ENCODE results near the gene SSX1. TPM values are rescaled to one million over a fixed set of nuclear protein-coding genes. Genes with fewer than 3 reads are reported as not detected.
"Not testable (repeated sequence)": the region's sequence is repeated elsewhere in the genome, so short reads cannot be mapped to it uniquely, and the experiment has no call there.

SSX1 gene, protein sequence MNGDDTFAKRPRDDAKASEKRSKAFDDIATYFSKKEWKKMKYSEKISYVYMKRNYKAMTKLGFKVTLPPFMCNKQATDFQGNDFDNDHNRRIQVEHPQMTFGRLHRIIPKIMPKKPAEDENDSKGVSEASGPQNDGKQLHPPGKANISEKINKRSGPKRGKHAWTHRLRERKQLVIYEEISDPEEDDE
- not detected in 2 replicates for total RNA-seq (2014; rRNA removed; shearing (Covaris generic))
- not detected in 2 replicates for total RNA-seq (2022)
- not detected for Bru-seq, nascent RNA
- percentile 9 among the genes with signal in this experiment for BruChase-seq, experiment 1, labeled RNA remaining after a 6-hour chase
- not detected for BruChase-seq, experiment 2, labeled RNA remaining after a 2-hour chase
- long read RNA-seq: 0 reads

DNA sequence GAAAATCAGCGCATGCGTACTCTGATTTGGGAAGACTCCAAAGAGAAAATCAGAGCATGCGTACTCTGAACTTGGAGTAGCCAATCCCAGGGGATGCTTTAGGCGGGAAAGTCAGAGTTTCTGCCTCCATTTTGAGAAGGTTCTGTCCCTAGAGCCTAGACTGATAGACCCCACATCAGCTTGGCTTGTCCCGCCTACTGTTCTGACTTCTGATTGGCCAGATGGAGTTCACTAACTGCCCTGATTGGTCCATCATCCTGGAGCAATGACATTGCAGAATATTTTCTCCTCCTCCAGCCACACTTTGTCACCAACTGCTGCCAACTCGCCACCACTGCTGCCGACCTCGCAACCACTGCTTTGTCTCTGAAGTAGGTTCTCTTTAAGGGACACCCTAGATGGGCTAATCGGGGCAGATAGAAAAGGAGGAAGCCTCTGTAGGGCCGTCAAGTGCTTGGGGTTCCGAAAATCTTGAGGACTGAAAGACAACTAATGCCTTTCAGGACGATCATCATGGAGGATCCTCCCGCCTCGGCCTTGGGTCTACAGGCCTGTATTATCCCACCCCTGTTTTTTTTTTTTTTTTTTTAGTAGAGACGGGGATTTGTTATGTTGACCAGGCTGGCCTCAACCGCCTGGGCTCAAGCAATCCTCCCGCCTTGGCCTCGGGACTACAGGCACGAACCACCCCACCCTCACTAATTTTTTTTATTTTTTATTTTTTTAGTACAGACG is at the start of gene SSX1:
SSX1 (plus strand) TSS at position 331 of the 735 bp plus-strand sequence. CDS start 1,850 bp downstream, outside the sequence.
- H3K4me1 ChIP-seq (ENCODE audit: insufficient read depth, low read length, poor library complexity, severe bottlenecking); H3K9me3 ChIP-seq (ENCODE audit: low read length); H3K79me2 ChIP-seq (ENCODE audit: insufficient read depth, low read depth, low read length); BruUV-seq (replicated peaks); DNase-seq (ENCODE audit: low spot score); H2AFZ ChIP-seq (ENCODE audit: low read length); CTCF ChIA-PET (ENCODE audit: unreplicated experiment); H3K9me2 ChIP-seq (ENCODE audit: insufficient read depth, low read length); H3K36me3 ChIP-seq (ENCODE audit: insufficient read depth, low read length); POLR2A ChIA-PET; H3K4me3 ChIP-seq (ENCODE audit: low read depth, low read length, poor library complexity, severe bottlenecking); H4K20me1 ChIP-seq (ENCODE audit: insufficient read depth, low read length); H3K4me2 ChIP-seq (ENCODE audit: low read length); H3K27ac ChIP-seq (ENCODE audit: low read depth, low read length, poor library complexity, severe bottlenecking); intact Hi-C loops (cut with micrococcal nuclease; ENCODE audit: unreplicated experiment): not testable (repeated sequence)

DNA sequence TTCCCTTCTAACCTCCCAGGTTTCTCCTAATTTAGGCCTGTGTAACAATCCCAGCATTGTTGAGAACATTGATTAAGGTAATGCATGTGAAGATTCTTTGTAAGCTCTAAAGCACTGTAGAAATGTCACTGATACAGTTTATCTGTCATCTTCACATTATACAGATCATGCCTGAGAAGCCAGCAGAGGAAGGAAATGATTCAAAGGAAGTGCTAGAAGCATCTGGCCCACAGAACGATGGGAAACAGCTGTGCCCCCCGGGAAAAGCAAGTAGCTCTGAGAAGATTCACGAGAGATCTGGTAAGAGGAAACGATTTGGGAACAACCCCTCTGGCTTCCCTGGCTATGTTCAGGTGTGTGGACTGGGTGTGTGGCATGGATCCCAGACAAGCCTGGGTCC is 40.9 kb upstream of the SSX1 start:
- BruUV-seq (replicated peaks); H2AFZ ChIP-seq (ENCODE audit: low read length); H3K9me3 ChIP-seq (ENCODE audit: low read length); H3K36me3 ChIP-seq (ENCODE audit: insufficient read depth, low read length); DNase-seq (ENCODE audit: low spot score); H3K9me2 ChIP-seq (ENCODE audit: insufficient read depth, low read length); H3K79me2 ChIP-seq (ENCODE audit: insufficient read depth, low read depth, low read length); CTCF ChIA-PET (ENCODE audit: unreplicated experiment); POLR2A ChIA-PET; H3K4me3 ChIP-seq (ENCODE audit: low read depth, low read length, poor library complexity, severe bottlenecking); intact Hi-C loops (cut with micrococcal nuclease; ENCODE audit: unreplicated experiment); H3K4me1 ChIP-seq (ENCODE audit: insufficient read depth, low read length, poor library complexity, severe bottlenecking); H4K20me1 ChIP-seq (ENCODE audit: insufficient read depth, low read length); H3K27ac ChIP-seq (ENCODE audit: low read depth, low read length, poor library complexity, severe bottlenecking); H3K4me2 ChIP-seq (ENCODE audit: low read length): not testable (repeated sequence)

DNA sequence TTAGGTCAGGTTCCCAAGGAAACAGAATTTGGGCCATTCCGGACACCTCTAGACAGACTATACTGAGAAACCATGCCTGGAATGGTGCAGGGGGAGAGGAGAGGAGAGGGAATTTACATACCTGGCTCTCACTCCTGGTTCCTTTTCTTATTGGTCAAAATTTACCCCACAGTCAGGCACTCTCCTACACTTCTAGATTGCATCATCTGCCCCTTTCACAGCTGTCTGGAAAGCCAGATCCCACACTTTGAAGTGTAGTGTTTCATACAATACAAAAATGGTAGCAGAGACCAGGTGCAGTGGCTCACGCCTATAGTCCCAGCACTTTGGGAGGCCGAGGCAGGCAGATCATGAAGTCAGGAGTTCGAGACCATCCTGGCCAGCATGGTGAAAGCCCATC is 31.0 kb upstream of the SSX1 start:
- H3K4me1 ChIP-seq (ENCODE audit: insufficient read depth, low read length, poor library complexity, severe bottlenecking); H3K36me3 ChIP-seq (ENCODE audit: insufficient read depth, low read length); DNase-seq (ENCODE audit: low spot score); H3K4me2 ChIP-seq (ENCODE audit: low read length); H3K27ac ChIP-seq (ENCODE audit: low read depth, low read length, poor library complexity, severe bottlenecking); H3K4me3 ChIP-seq (ENCODE audit: low read depth, low read length, poor library complexity, severe bottlenecking); H3K9me2 ChIP-seq (ENCODE audit: insufficient read depth, low read length); BruUV-seq (replicated peaks); H4K20me1 ChIP-seq (ENCODE audit: insufficient read depth, low read length); H2AFZ ChIP-seq (ENCODE audit: low read length); H3K9me3 ChIP-seq (ENCODE audit: low read length); CTCF ChIA-PET (ENCODE audit: unreplicated experiment); H3K79me2 ChIP-seq (ENCODE audit: insufficient read depth, low read depth, low read length); intact Hi-C loops (cut with micrococcal nuclease; ENCODE audit: unreplicated experiment): not testable (repeated sequence)
- POLR2A ChIA-PET: interaction anchor here (1.0 kb wide), 1 partner anchor 18 kb away, joined by 3 read pairs; no protein-coding TSS in a partner anchor

DNA sequence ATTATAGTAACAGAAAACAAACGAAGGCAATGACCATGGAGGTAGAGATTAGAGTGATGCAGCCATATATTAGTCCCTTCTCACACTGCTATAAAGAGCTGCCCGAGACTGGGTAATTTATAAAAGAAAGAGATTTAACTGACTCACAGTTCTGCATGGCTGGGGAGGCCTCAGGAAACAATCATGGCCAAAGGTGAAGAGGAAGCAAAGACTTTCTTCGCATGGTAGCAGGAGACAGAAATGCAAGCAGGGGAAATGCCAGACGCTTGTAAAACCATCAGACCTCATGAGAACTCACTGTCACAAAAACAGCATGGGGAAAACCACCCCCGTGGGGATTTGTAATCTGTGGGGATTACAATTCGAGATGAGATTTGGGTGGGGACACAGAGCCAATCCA is 2.2 kb upstream of the SSX1 start:
- BruUV-seq (replicated peaks); POLR2A ChIA-PET: not testable (repeated sequence)

DNA sequence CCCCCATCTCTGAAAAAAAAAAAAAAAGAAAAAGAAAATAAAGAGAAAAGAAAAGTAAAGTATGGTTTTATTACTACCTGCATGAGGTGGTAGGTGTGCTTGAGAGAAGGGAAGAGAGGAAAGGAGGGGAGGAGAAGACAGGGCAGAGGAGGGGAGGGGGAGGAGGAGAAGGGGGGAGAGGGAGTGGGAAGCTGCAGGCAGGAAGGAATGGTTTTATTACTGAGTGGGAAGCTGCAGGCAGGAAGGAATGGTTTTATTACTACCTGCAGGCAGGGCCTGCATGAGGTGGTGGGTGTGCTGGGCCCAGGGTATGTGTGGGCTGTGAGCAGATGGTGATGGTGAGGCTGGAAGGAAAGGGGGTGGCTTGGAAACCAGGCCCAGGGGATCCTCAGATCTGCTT is 19.2 kb downstream of the SSX1 start:
- BruUV-seq (replicated peaks); H3K79me2 ChIP-seq (ENCODE audit: insufficient read depth, low read depth, low read length); POLR2A ChIA-PET; H3K27ac ChIP-seq (ENCODE audit: low read depth, low read length, poor library complexity, severe bottlenecking); H4K20me1 ChIP-seq (ENCODE audit: insufficient read depth, low read length); H3K9me2 ChIP-seq (ENCODE audit: insufficient read depth, low read length); H3K36me3 ChIP-seq (ENCODE audit: insufficient read depth, low read length); CTCF ChIA-PET (ENCODE audit: unreplicated experiment); H3K4me2 ChIP-seq (ENCODE audit: low read length); H3K4me1 ChIP-seq (ENCODE audit: insufficient read depth, low read length, poor library complexity, severe bottlenecking); intact Hi-C loops (cut with micrococcal nuclease; ENCODE audit: unreplicated experiment); H3K4me3 ChIP-seq (ENCODE audit: low read depth, low read length, poor library complexity, severe bottlenecking); DNase-seq (ENCODE audit: low spot score); H3K9me3 ChIP-seq (ENCODE audit: low read length); H2AFZ ChIP-seq (ENCODE audit: low read length): not testable (repeated sequence)

More for the DNA sequence above, 2.2 kb upstream of the SSX1 start:
- H3K79me2 ChIP-seq (ENCODE audit: insufficient read depth, low read depth, low read length); CTCF ChIA-PET (ENCODE audit: unreplicated experiment); H3K4me1 ChIP-seq (ENCODE audit: insufficient read depth, low read length, poor library complexity, severe bottlenecking); H2AFZ ChIP-seq (ENCODE audit: low read length); H3K4me2 ChIP-seq (ENCODE audit: low read length); H3K4me3 ChIP-seq (ENCODE audit: low read depth, low read length, poor library complexity, severe bottlenecking); H3K9me2 ChIP-seq (ENCODE audit: insufficient read depth, low read length); intact Hi-C loops (cut with micrococcal nuclease; ENCODE audit: unreplicated experiment); H3K36me3 ChIP-seq (ENCODE audit: insufficient read depth, low read length); H3K9me3 ChIP-seq (ENCODE audit: low read length); DNase-seq (ENCODE audit: low spot score); H3K27ac ChIP-seq (ENCODE audit: low read depth, low read length, poor library complexity, severe bottlenecking); H4K20me1 ChIP-seq (ENCODE audit: insufficient read depth, low read length): not testable (repeated sequence)

All from OCI-LY7 (cell line).